Measurements from ENCODE around the gene FAM184B.

GRCh38 chr4:17589355-17589754 lies 192.1 kb downstream of the FAM184B start:
- TF ChIP-seq, protein P1, sequence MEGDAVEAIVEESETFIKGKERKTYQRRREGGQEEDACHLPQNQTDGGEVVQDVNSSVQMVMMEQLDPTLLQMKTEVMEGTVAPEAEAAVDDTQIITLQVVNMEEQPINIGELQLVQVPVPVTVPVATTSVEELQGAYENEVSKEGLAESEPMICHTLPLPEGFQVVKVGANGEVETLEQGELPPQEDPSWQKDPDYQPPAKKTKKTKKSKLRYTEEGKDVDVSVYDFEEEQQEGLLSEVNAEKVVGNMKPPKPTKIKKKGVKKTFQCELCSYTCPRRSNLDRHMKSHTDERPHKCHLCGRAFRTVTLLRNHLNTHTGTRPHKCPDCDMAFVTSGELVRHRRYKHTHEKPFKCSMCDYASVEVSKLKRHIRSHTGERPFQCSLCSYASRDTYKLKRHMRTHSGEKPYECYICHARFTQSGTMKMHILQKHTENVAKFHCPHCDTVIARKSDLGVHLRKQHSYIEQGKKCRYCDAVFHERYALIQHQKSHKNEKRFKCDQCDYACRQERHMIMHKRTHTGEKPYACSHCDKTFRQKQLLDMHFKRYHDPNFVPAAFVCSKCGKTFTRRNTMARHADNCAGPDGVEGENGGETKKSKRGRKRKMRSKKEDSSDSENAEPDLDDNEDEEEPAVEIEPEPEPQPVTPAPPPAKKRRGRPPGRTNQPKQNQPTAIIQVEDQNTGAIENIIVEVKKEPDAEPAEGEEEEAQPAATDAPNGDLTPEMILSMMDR (conservative IDR thresholded peaks at IDR 0.05; ENCODE audit: low read depth, low read length): no peak
- TF ChIP-seq EZH2 (IDR thresholded peaks at IDR 0.05; ENCODE audit: low read length, unreplicated experiment): no peak
- TF ChIP-seq EZH2phosphoT487 (IDR thresholded peaks at IDR 0.05; ENCODE audit: borderline replicate concordance, low read length): no peak
